ENCODE results near the gene HMCES.

DNA sequence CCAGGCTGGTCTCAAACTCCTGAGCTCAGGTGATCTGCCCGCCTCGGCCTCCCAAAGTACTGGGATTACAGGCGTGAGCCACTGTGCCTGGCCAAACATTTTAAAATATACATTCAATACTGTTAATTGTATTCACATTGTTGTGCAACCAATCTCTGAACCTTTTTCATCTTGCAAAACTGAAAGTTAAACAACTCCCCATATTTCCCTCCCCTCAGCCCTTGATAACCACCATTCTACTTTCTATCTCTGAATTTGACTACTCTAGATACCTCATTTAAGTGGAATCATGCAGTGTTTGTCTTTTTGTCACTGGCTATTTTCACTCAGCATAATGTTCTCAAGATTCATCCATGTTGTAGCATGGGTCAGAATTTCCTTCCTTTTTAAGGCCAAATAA is 30.0 kb downstream of the HMCES start:
- no peak for TF ChIP-seq POLR2A (IDR thresholded peaks at IDR 0.05; ENCODE audit: low read length)
- TF ChIP-seq GATA1 (IDR thresholded peaks at IDR 0.05; ENCODE audit: low read depth, low read length) = no peak

Measured in erythroblast (primary cell).